Psoas muscle (tissue), 8 donors: Measurements from ENCODE around the gene VWA5A. TPM values are rescaled to one million over a fixed set of nuclear protein-coding genes. Genes with fewer than 3 reads are reported as not detected.

ENCODE experiments used
- ATAC-seq, 4 donors: fragments of 200-7000 bp; cut with Tn5 transposase; one replicate each; pipeline ENCODE4 v1.9.1; 2020; ENCODE audit warnings: moderate library complexity in 3 of 4, mild to moderate bottlenecking in 2 of 4
- DNase-seq, 2 donors: peaks; one replicate each; pipeline ENCODE4 v3.0.0-alpha.2; 2020
- H3K27ac ChIP-seq: fragments of 200-600 bp; one replicate; pipeline ENCODE4 v1.8.0; 2022
- H3K27me3 ChIP-seq, 3 donors: fragments of 200-600 bp in 1 of 3; one replicate each; pipeline versions ENCODE4 v1.6.1 to v1.8.0; 2013 to 2022; ENCODE audit warnings: low read length in 2 of 3, mild to moderate bottlenecking in 2 of 3, moderate library complexity in 1 of 3; ENCODE audit not compliant: insufficient read depth in 3 of 3
- H3K36me3 ChIP-seq, 2 donors: fragments of 200-600 bp in 1 of 2; one replicate each; pipeline versions ENCODE4 v1.6.1 to v1.8.0; 2013 to 2022; ENCODE audit warnings: low read depth in 1 of 2, mild to moderate bottlenecking in 1 of 2, moderate library complexity in 1 of 2; ENCODE audit not compliant: insufficient read depth in 1 of 2
- H3K4me1 ChIP-seq: fragments of 200-600 bp; one replicate; pipeline ENCODE4 v1.8.0; 2022
- H3K4me3 ChIP-seq: fragments of 200-600 bp; one replicate; pipeline ENCODE4 v1.8.0; 2022; ENCODE audit warnings: mild to moderate bottlenecking
- H3K9me3 ChIP-seq: fragments of 200-600 bp; one replicate; pipeline ENCODE4 v1.8.0; 2022
- WGBS, 3 donors: extraction: QIAGEN DNeasy Blood & Tissue Kit; methylation state at CpG; one replicate each; pipeline versions ENCODE4 v1.1.6 to v1.1.7; 2013; 5-methylcytosine and 5-hydroxymethylcytosine counted together
- intact Hi-C, 2 donors: fragments of 100-400 bp; cut with DNase I; formaldehyde crosslinking; loops; one replicate each; pipeline versions ENCODE4 v1.11.0 to v1.14.2; 2022
- polyA plus RNA-seq, 3 donors: library from polyadenylated mRNA; stranded (reverse); fragments of 200-250 nt; gene quantifications; one replicate each; pipeline ENCODE4 v1.2.3, GENCODE V29; 2013
- total RNA-seq, 4 donors: library from RNA; stranded (reverse); fragmentation: NEBNext Ultra II Directional in 2 of 4; extraction: Animal tissue kit (Norgen Biotek cat#: 25700) in 2 of 4; gene quantifications; one replicate each; pipeline versions ENCODE4 v1.2.1 to v1.2.4, GENCODE V29; 2021 to 2023
- TF ChIP-seq, protein P1 (sequence below): fragments of 200-600 bp; IDR thresholded peaks from one replicate; pipeline ENCODE4 v1.8.0; 2022; ENCODE audit warnings: antibody characterized with exemption
- donor health status: healthy with polysubstance abuse.
- donor health status: DM: no; HTN: no; CAD: no; lungs with moderate emphysema.
- donor health status: Bipolar disorder and iron deficiency.
- donor health status: healthy.
- donor health status: DM: yes; HTN: yes; CAD: no.
- donor health status: DM: no; HTN: no; CAD: no.
- donor health status: DM: no; HTN: no; CAD: no.
- donor health status: DM: yes; HTN: yes; CAD: no.

The VWA5A gene
- total and polyA plus RNA-seq, 7 donors = 1.2 to 6.7 (median 3.4) TPM

DNA sequence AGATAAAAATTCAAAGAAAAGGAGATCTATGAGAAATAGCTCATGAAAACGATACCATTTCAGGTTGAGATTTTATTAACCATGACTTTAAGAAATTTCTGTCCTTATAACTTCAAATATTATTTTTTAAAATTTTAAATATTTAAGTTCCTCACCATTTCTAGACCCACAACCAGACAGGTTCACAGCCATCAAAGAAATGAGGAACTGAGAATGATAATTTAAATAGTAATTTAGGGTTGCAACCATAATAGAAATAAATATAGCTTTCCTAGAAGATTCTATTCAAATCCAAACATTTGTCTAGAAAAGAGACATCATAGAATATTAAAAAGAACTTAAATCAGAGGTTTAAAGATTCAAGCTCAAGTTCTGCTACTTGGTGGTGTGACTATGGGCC, 5.9 kb upstream of the VWA5A start:
- Histone ChIP-seq H3K4me3 (no peak overlapping the region), H3K27ac (no peak overlapping the region), H3K27me3 (no peaks in the 10 kb centered on the region), H3K9me3 (no peaks in the 10 kb centered on the region), H3K4me1 (no peaks in the 10 kb centered on the region), H3K36me3 (no peaks in the 10 kb centered on the region)
- TF ChIP-seq, protein P1, sequence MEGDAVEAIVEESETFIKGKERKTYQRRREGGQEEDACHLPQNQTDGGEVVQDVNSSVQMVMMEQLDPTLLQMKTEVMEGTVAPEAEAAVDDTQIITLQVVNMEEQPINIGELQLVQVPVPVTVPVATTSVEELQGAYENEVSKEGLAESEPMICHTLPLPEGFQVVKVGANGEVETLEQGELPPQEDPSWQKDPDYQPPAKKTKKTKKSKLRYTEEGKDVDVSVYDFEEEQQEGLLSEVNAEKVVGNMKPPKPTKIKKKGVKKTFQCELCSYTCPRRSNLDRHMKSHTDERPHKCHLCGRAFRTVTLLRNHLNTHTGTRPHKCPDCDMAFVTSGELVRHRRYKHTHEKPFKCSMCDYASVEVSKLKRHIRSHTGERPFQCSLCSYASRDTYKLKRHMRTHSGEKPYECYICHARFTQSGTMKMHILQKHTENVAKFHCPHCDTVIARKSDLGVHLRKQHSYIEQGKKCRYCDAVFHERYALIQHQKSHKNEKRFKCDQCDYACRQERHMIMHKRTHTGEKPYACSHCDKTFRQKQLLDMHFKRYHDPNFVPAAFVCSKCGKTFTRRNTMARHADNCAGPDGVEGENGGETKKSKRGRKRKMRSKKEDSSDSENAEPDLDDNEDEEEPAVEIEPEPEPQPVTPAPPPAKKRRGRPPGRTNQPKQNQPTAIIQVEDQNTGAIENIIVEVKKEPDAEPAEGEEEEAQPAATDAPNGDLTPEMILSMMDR = no peak
- DNase-seq (no peak), ATAC-seq (no peak)
- 76 to 97% (median 80%) methylated on average over 1 of the region's 1 CpG for WGBS, 3 donors
- intact Hi-C loops = no loop called here

DNA sequence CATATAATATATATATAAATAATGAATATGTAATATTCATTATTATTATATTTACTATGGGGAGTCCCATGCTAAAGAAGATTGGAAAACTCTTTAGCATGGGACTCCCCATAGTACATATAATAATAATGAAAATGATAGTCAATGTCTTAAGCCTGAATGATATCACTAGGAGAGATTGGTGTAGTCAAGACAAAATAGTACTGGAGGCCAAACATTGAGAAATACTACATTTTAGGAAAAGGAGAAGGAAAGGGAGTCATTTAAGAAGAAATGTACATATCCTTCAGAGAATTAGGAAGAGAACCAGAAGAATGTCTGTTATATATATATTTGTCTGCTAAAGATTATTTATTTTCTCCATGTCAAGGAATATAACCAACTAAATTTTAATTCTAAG, 5.0 kb upstream of the VWA5A start:
- Histone ChIP-seq H3K27me3 (no peaks in the 10 kb centered on the region), H3K4me3 (no peak overlapping the region), H3K4me1 (no peaks in the 10 kb centered on the region), H3K36me3 (no peaks in the 10 kb centered on the region), H3K27ac (no peak overlapping the region), H3K9me3 (no peaks in the 10 kb centered on the region)
- DNase-seq (no peak), ATAC-seq (no peak)
- TF ChIP-seq, protein P1 = no peak
- intact Hi-C loops = no loop called here

DNA sequence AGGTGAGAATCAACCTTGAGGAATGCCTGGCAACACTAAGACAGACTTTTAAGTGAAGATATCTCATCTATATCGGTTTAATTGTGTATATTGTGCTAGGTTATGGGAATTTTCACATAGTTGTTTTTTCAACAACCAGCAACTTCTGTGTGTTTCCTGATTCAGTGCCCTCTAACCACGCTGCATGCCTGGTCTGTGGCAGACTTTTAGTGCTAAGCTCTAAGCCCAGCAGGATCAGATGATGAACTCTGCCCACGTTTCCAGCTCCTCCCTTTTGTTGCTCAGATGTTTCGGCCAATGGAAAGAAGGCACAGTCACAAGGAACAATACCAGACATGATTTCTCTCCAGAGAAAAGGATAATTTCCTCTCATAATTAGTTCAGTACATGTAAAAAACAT, 1.4 kb upstream of the VWA5A start:
- ATAC-seq (no peak), DNase-seq (no peak)
- Histone ChIP-seq H3K4me3 (no peak overlapping the region), H3K4me1 (no peaks in the 10 kb centered on the region), H3K36me3 (peaks cover 0 to 13% of the 10 kb centered on the region in 2 donors), H3K9me3 (no peaks in the 10 kb centered on the region), H3K27ac (no peak overlapping the region), H3K27me3 (no peaks in the 10 kb centered on the region)
- WGBS, 3 donors = 54 to 72% (median 56%) methylated on average over 4 of the region's 4 CpGs
- intact Hi-C loops = no loop called here
- TF ChIP-seq, protein P1 = no peak

DNA sequence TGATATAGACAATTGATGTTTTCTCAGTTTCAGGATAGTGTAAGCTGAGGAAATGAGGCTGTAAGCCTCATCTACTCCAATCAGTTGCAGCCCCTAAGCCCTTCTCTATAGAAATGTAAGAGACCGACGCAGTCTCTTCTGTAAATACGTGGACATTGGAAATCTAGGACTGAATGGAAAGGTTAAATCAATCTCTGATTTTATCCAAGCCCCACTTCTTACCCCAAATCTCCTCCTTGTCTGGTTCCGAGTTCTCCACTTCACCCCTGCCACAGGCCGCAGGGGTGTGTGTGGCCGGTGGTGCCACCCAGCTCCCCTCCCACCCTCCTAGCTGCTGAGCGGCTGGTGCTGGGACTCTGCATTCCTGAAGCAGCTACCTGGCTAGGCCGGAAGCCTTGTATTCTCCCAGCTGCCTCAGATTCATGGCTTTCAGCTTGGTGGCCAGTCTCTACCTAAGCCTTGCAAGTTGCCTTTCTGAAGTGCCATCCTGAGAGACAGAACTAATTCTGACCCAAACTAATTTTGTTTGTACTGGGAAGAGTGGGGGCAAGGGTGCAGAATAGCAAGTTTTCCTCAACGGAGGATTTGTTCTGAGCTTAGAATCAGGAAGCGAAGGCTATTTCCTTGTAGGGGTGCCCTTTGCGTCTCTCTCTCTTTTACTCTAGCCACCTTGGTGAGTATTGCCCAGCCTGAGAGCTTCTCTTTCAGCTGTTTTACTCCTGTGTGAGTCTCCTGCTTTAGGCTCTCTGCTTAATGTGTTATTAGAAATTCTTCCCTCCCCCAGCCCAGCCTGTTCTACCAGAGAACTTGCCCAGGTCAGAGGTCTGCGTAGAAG, 749 bp downstream of the VWA5A start:
- peak in 3 of 4 donors; percentile 44 to 57 (median 50) for ATAC-seq
- Histone ChIP-seq H3K36me3 (peaks cover 0 to 32% of the 10 kb centered on the region in 2 donors), H3K27me3 (no peaks in the 10 kb centered on the region), H3K27ac (no peak overlapping the region), H3K4me3 (peak overlapping the region; percentile 65), H3K9me3 (no peaks in the 10 kb centered on the region), H3K4me1 (no peaks in the 10 kb centered on the region)
- TF ChIP-seq, protein P1 = no peak
- DNase-seq = no peak
- 31 to 38% (median 35%) methylated on average over 12 of the region's 12 CpGs for WGBS, 3 donors
- intact Hi-C loops = no loop called here

DNA sequence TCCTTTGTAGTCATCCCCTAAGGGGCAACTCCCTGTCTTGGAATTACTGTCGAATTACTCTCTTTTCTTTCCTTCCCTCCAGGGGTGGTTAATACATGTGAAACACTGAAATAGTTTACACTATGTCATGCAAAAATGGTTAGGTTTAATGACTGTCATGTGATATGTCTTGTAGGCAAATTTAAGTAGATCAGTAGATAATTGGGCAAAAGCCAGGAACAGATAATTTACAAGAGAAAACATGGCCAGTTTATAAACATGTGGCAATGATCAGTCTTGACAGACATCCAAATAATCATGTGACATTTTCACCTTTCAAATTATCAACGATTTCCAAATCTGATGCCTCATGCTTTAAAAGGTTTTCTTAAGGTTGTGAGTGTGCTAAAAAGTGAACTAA, 3.9 kb downstream of the VWA5A start:
- TF ChIP-seq, protein P1 = no peak
- peaks cover 0 to 59% of the 10 kb centered on the region in 2 donors for H3K36me3 ChIP-seq
- H3K27me3 ChIP-seq = no peaks in the 10 kb centered on the region
- intact Hi-C loops = no loop called here
- no peak overlapping the region for H3K4me3 ChIP-seq
- H3K4me1 ChIP-seq = no peaks in the 10 kb centered on the region
- no peaks in the 10 kb centered on the region for H3K9me3 ChIP-seq
- 68 to 82% (median 76%) methylated on average over 2 of the region's 2 CpGs for WGBS, 3 donors
- ATAC-seq (no peak), DNase-seq (no peak)
- no peak overlapping the region for H3K27ac ChIP-seq
